Hepatocyte (in vitro differentiated cells): ENCODE data around the gene AK5. TPM values are rescaled to one million over a fixed set of nuclear protein-coding genes. Genes with fewer than 3 reads are reported as not detected.

Source experiments
- DNase-seq: peaks from one replicate; pipeline ENCODE4 v3.0.0-alpha.2; 2016; ENCODE audit warnings: low spot score
- H2AFZ ChIP-seq: fragments of 200-600 bp; sonication (generic); 2 replicates; pipeline ENCODE4 v1.6.0; 2016; ENCODE audit warnings: antibody characterized with exemption, mild to moderate bottlenecking
- H3K27ac ChIP-seq: fragments of 200-600 bp; sonication (generic); 2 replicates; pipeline ENCODE4 v1.5.1; 2016; ENCODE audit warnings: mild to moderate bottlenecking
- H3K27me3 ChIP-seq: fragments of 200-600 bp; sonication (generic); 2 replicates; pipeline ENCODE4 v1.6.1; 2016
- H3K36me3 ChIP-seq: fragments of 200-600 bp; sonication (generic); replicated peaks from 2 replicates; pipeline ENCODE4 v1.5.1; 2016; ENCODE audit warnings: low read depth; ENCODE audit not compliant: insufficient read depth
- H3K4me1 ChIP-seq: fragments of 200-600 bp; sonication (generic); 2 replicates; pipeline ENCODE4 v1.5.1; 2016; ENCODE audit warnings: mild to moderate bottlenecking, moderate library complexity; ENCODE audit not compliant: insufficient read depth
- H3K4me2 ChIP-seq: fragments of 200-600 bp; sonication (generic); 2 replicates; pipeline ENCODE4 v1.6.0; 2016
- H3K4me3 ChIP-seq: fragments of 200-600 bp; sonication (generic); 2 replicates; pipeline ENCODE4 v1.5.1; 2016; ENCODE audit warnings: mild to moderate bottlenecking
- H3K79me2 ChIP-seq: fragments of 200-600 bp; sonication (generic); 2 replicates; pipeline ENCODE4 v1.6.0; 2017; ENCODE audit warnings: mild to moderate bottlenecking
- H3K9me2 ChIP-seq: fragments of 200-600 bp; sonication (generic); replicated peaks from 2 replicates; pipeline ENCODE4 v1.6.0; 2017; ENCODE audit warnings: mild to moderate bottlenecking; ENCODE audit not compliant: insufficient read depth
- H3K9me3 ChIP-seq: fragments of 200-600 bp; sonication (generic); 2 replicates; pipeline ENCODE4 v1.5.1; 2016; ENCODE audit warnings: low read depth, mild to moderate bottlenecking
- H4K20me1 ChIP-seq: fragments of 200-600 bp; sonication (generic); 2 replicates; pipeline ENCODE4 v1.6.0; 2016; ENCODE audit warnings: mild to moderate bottlenecking; ENCODE audit not compliant: insufficient read depth, poor library complexity, severe bottlenecking
- CTCF ChIP-seq: fragments of 200-600 bp; sonication (generic); IDR thresholded peaks from 2 replicates; pipeline ENCODE4 v1.5.1; 2016; ENCODE audit warnings: antibody characterized with exemption, mild to moderate bottlenecking; ENCODE audit not compliant: poor library complexity
- EZH2 ChIP-seq: fragments of 200-600 bp; sonication (generic); IDR thresholded peaks from 2 replicates; pipeline ENCODE4 v1.6.1; 2016; ENCODE audit warnings: antibody characterized with exemption, mild to moderate bottlenecking, borderline replicate concordance
- EZH2phosphoT487 ChIP-seq: fragments of 200-600 bp; sonication (generic); IDR thresholded peaks from one replicate; pipeline ENCODE4 v1.6.1; 2018; ENCODE audit warnings: antibody characterized with exemption, mild to moderate bottlenecking, low read depth, moderate library complexity; ENCODE audit not compliant: unreplicated experiment, severe bottlenecking
- WGBS: methylation state at CpG from one replicate; pipeline ENCODE4 v1.1.6; 2016; ENCODE audit warnings: low lambda C conversion rate; ENCODE audit errors: missing lambda C conversion rate; 5-methylcytosine and 5-hydroxymethylcytosine counted together
- polyA plus RNA-seq: library from polyadenylated mRNA; unstranded; fragments of >200 nt; fragmentation: Nextera tagmentation; extraction: Ambion mirVana; gene quantifications from 2 replicates; pipeline ENCODE4 v1.2.1, GENCODE V29; 2016
- total RNA-seq: library from RNA; depleted of rRNA; stranded (reverse); fragments of >200 nt; gene quantifications from 2 replicates; pipeline ENCODE4 v1.2.3, GENCODE V29; 2014

Gene AK5
- total and polyA plus RNA-seq, 2 experiments from 2014 or later, result 0.05 TPM; not detected in 1

GRCh38 chr1:77375541-77375940 lies 93.7 kb downstream of the AK5 start:
- Histone ChIP-seq H3K9me2 (no peaks in the 10 kb centered on the region), H3K27me3 (no peaks in the 10 kb centered on the region), H3K4me1 (no peaks in the 10 kb centered on the region), H3K36me3 (no peaks in the 10 kb centered on the region), H3K4me2 (no peak overlapping the region), H3K9me3 (no peaks in the 10 kb centered on the region), H3K79me2 (no peaks in the 10 kb centered on the region), H2AFZ (no peak overlapping the region), H3K27ac (no peak overlapping the region), H4K20me1 (no peaks in the 10 kb centered on the region), H3K4me3 (no peak overlapping the region)
- no peak for TF ChIP-seq EZH2phosphoT487
- TF ChIP-seq EZH2, result no peak
- TF ChIP-seq CTCF, result no peak
- no peak for DNase-seq
- WGBS, result 69% methylated on average over 2 of the region's 2 CpGs

GRCh38 chr1:77375990-77376389 lies 94.2 kb downstream of the AK5 start:
- no peak for DNase-seq

GRCh38 chr1:77378723-77379535 lies 97.1 kb downstream of the AK5 start:
- TF ChIP-seq EZH2 (no peak), EZH2phosphoT487 (no peak), CTCF (no peak)
- Histone ChIP-seq H3K36me3 (no peaks in the 10 kb centered on the region), H3K9me2 (no peaks in the 10 kb centered on the region), H4K20me1 (no peaks in the 10 kb centered on the region), H3K4me1 (no peaks in the 10 kb centered on the region), H3K9me3 (no peaks in the 10 kb centered on the region), H3K27me3 (no peaks in the 10 kb centered on the region), H2AFZ (no peak overlapping the region), H3K4me3 (no peak overlapping the region), H3K4me2 (no peak overlapping the region), H3K79me2 (no peaks in the 10 kb centered on the region), H3K27ac (no peak overlapping the region)
- peak; percentile 15 for DNase-seq
- WGBS, result 59% methylated on average over 6 of the region's 6 CpGs

More at GRCh38 chr1:77375990-77376389, 94.2 kb downstream of the AK5 start:
- H3K4me1 ChIP-seq, result no peaks in the 10 kb centered on the region
- WGBS, result 52% methylated on average over 4 of the region's 4 CpGs
- no peak overlapping the region for H3K4me2 ChIP-seq
- no peak overlapping the region for H3K27ac ChIP-seq
- no peak overlapping the region for H3K4me3 ChIP-seq
- TF ChIP-seq EZH2 (no peak), CTCF (no peak), EZH2phosphoT487 (no peak)
- H3K79me2 ChIP-seq, result no peaks in the 10 kb centered on the region
- no peaks in the 10 kb centered on the region for H3K27me3 ChIP-seq
- no peaks in the 10 kb centered on the region for H3K9me2 ChIP-seq
- H4K20me1 ChIP-seq, result no peaks in the 10 kb centered on the region
- no peak overlapping the region for H2AFZ ChIP-seq
- H3K9me3 ChIP-seq, result no peaks in the 10 kb centered on the region
- no peaks in the 10 kb centered on the region for H3K36me3 ChIP-seq
